Cerebellar nuclear complex (tissue), 1 donor: ENCODE data around the gene BATF2.
"Not testable (repeated sequence)": the region's sequence is repeated elsewhere in the genome, so short reads cannot be mapped to it uniquely, and the experiment has no call there.

ENCODE experiments used
- DNase-seq, 2 experiments: peaks; one replicate each; lab custom pipeline; 2025; lab: John Stamatoyannopoulos, UW

BATF2 gene

GRCh38 chr11:64996710-64997380, at the start of gene BATF2:
Gene BATF2, minus strand, starts transcription at chr11:64996971. Its CDS starts 57 bp downstream, at chr11:64996914.
- DNase-seq, result no peak

- DNase-seq, result no peak
Observed at GRCh38 chr11:65045728-65046127, 49.0 kb upstream of the BATF2 start.

GRCh38 chr11:65045061-65045460, 48.3 kb upstream of the BATF2 start:
- DNase-seq, result no peak

GRCh38 chr11:65043881-65044501, 47.2 kb upstream of the BATF2 start:
- DNase-seq, result no peak

GRCh38 chr11:65042891-65043290, 46.1 kb upstream of the BATF2 start:
- DNase-seq, result no peak

GRCh38 chr11:65040847-65041622, 44.3 kb upstream of the BATF2 start, which contains the start of gene SAC3D1:
Gene SAC3D1, plus strand, starts transcription at chr11:65041210. Its CDS starts 83 bp downstream, at chr11:65041293.
- peak; percentile 40 to 71 for DNase-seq

- DNase-seq, result no peak
Observed at GRCh38 chr11:65040520-65040846, 43.7 kb upstream of the BATF2 start.

- DNase-seq, result no peak
Observed at GRCh38 chr11:65036931-65037330, 40.2 kb upstream of the BATF2 start.

- no peak for DNase-seq
Observed at GRCh38 chr11:65035579-65035978, 38.8 kb upstream of the BATF2 start.

DNA sequence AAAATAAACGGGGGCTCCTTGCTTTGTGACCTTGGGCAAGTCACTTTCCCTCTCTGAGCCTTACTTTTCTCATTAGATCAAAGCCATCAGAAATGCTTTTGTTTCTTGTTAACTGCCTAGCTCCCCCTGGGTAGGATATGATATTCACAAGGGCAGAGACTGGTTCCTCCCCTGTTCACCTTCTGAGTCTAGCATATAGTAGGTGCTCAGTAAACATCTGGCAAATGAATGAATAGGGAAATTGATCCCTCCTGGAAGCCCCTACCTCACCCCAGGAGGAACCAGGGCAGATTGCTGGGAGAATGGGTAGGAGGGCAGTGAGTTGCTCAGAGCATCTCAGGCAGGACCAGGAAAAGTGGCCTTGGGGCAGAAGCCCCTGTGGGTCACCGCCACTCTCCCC, 37.7 kb upstream of the BATF2 start:
- no peak for DNase-seq

DNA sequence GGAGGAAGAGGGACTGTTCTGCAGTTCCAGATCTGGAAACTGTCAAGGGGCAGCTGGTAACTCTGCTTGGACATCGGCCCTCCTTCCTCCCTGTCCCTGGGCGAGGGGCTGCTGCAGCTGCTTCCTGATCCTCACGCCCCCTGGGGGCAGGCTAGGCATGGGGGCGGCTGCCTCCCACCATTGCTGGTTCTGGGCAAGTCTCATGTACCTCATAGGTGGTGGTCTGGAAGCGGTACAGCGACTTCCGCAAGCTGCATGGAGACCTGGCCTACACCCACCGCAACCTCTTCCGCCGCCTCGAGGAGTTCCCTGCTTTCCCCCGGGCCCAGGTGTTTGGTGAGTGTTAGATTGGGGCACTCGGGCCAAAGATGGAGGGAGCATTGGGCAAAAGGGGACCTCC, 35.4 kb upstream of the BATF2 start:
- DNase-seq, result no peak

- peak; percentile 88 to 91 for DNase-seq
Observed at GRCh38 chr11:65027213-65028067, 30.7 kb upstream of the BATF2 start, which contains the start of gene SNX15. Gene SNX15, plus strand, starts transcription at chr11:65027439. Its CDS starts 99 bp downstream, at chr11:65027538.

DNA sequence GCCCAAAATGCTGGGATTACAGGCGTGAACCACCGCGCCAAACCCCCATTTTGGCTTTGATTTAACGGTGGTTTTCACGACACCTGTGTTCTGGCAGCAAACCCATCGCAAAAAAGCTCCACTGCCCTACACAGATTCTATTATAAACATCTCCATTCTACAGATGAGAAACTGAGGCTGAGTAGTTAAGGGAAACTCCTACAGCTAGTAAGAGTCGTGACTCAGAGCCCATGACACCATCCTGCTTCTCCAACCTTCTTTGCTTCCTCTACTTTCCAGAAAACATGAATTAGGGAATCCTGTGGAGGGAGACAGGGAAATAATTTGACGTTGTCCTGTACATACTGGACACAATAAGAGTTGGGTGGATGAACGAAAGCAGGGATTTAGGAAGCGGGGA, 30.0 kb upstream of the BATF2 start:
- no peak for DNase-seq

DNA sequence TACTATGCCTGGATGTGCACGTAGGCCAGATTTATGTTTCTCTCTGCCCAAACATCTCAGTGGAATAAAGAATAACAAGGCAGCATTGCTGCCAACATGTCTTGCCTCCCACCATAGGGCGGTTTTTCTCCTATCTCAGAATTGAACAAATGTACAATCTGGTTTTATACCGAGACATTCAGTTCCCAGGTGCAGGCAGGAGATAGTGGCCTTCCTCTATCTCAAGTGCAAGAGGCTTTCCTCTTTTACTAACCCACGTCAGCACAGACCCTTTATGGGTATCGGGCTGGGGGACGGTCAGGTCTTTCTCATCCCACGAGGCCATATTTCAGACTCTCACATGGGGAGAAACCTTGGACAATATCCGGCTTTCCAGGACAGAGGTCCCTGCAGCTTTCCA, 26.7 kb upstream of the BATF2 start:
- not testable (repeated sequence) for DNase-seq

- DNase-seq, result no peak
Observed at GRCh38 chr11:65021509-65021908, 24.7 kb upstream of the BATF2 start.

DNA sequence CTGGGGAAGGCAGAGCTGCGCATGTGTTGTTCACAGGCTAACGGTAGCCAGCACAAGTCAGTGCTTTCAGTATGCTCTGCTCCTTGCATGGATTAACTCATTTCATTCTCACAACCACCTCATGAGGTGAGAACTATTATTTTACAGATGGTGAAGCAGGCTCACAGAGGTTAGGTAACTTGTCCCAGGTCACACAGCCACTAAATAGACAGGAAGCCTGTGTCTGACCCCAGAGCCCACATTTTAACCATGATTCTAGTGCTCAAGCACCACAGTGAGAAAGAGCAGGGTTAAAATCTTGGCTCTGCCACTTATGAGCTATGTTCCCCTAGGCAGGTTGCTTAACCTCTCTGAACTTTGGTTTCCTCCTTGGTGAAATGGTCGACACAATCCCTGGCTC, 24.2 kb upstream of the BATF2 start:
- no peak for DNase-seq

DNA sequence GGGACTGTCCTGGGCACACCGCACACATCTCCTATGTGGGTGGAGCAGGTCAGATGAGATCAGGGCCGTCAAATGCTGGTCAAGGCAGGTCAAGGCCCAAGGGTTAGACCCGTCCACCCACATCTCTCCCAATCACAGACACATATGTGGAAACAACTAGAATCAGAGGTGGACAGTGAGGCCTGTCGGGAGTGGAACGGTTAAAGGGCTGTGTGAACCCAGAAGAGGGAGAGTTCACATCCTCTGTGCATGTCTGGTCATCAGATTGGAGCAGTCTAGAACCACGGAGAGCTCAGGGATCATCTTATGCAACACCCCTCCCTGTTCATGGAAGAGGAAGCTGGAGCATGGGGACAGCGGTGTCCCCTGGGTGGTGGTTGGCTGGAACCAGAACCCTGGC, 23.1 kb upstream of the BATF2 start:
- no peak for DNase-seq

- DNase-seq, result no peak
Observed at GRCh38 chr11:65017937-65018336, 21.2 kb upstream of the BATF2 start.

- DNase-seq, result no peak
Observed at GRCh38 chr11:65016705-65017104, 19.9 kb upstream of the BATF2 start.

GRCh38 chr11:65014726-65015227, 18.0 kb upstream of the BATF2 start:
- no peak for DNase-seq

DNA sequence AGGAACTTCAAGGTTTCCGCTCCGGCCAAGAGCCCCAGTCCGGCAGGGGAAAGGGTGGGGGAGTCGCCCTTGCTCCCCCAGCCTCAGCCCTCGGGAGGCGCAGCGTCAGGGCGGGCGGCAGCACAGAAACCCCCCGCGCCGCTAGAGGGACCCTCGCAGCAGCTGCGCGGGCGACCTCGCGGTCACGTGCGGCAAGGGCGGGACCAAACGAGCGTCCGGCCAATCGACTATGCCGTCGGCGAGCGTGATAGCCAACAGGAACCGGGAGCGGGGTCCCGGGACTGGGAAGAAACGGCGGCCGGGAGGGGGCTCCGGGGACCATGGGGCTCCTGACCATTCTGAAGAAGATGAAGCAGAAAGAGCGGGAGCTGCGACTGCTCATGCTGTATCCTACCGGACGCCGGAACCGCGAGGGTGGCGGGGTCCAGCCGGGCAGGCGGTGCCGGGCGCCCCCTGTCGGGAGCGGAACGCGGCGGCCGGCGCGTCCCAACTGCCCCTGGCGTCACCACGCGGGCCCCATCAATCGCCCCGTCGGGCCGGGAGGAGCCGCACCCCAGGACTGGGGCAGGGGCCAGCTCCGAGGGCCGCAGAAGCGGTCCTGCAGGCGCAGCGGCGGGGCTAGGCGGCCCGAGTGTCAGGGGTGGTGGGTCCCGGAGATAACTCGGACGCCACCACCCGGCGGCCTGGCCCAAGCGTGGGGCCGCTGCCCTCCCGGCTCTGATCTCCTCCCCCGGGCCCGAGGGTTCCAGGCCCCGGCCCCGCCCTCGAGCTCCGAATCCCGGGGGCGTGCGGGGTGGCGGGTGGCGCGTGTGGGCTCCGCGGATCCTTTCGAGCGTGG, 17.3 kb upstream of the BATF2 start, which contains the start of gene ARL2:
Gene ARL2, plus strand, starts transcription at position 273 of the 838 bp plus-strand sequence. Its CDS starts 48 bp downstream, at position 321.
- peak in 1 of 2 experiments; percentile 42 for DNase-seq
